ENCODE data around the gene ADAM19.

GRCh38 chr5:157596487-157596886 lies 20.9 kb upstream of the ADAM19 start:
- no peak for TF ChIP-seq CTCF (IDR thresholded peaks at IDR 0.05; ENCODE audit: poor library complexity, severe bottlenecking)
- no peak for TF ChIP-seq POLR2AphosphoS5 (IDR thresholded peaks at IDR 0.05)
